ENCODE results near the gene MT1B.

Gene MT1B

GRCh38 chr16:56651586-56651985 is at the start of gene MT1B:
MT1B (plus strand) TSS chr16:56651886; CDS start chr16:56651954, 68 bp downstream.
- TF ChIP-seq CTCF (conservative IDR thresholded peaks at IDR 0.05; ENCODE audit: low read depth, low read length): no peak
- no peak for DNase-seq (ENCODE audit: low read depth)
- no peak within 1 kb of the TSS for H3K4me3 ChIP-seq (ENCODE audit: low read depth, low read length)

DNA sequence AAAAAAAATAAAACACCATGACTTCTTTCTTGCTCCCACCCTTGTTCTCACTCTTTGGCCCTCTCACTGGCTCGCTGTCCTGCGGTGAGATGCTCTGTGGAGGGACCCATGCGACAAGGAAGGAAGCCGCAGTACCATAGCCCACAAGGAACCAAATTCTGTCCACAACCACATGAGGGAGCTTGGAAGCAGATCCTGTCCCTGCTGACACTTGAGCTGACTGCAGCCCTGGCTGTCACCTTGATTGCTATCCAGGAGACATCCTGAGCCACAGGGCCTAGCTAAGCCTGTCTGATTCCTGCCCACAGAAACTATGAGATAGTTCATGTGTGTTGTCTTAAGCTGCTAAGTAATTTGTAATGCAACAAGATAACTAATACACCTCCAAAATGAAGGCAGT is 48.1 kb upstream of the MT1B start:
- no peak overlapping the region for H3K4me3 ChIP-seq (ENCODE audit: low read depth, low read length)
- peak; percentile 63 for TF ChIP-seq CTCF (conservative IDR thresholded peaks at IDR 0.05; ENCODE audit: low read depth, low read length)
- peak; percentile 63 for DNase-seq (ENCODE audit: low read depth)

GRCh38 chr16:56604966-56605365 is 46.7 kb upstream of the MT1B start:
- TF ChIP-seq CTCF (conservative IDR thresholded peaks at IDR 0.05; ENCODE audit: low read depth, low read length): no peak
- no peak for DNase-seq (ENCODE audit: low read depth)
- H3K4me3 ChIP-seq (ENCODE audit: low read depth, low read length): no peak overlapping the region

DNA sequence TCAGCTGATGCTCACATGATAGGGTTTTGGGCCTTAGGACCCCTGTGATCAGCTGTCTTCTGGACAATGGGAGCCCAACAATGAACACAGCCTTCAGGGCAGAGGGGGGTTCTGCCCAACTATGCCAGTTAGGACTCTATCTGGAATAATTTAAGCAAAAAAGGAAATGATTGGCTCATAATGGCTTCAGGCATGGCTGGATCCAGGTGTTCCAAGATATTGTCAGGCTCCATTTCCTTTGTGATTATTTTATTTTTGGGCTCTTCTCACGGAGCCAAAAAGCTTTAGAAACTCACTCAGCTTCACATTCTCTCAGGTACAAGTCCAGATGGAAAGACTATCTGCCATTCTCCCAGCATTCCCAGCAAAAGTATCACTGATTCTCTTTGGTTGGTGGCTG is 46.2 kb upstream of the MT1B start:
- TF ChIP-seq CTCF (conservative IDR thresholded peaks at IDR 0.05; ENCODE audit: low read depth, low read length): no peak
- DNase-seq (ENCODE audit: low read depth): no peak
- no peak overlapping the region for H3K4me3 ChIP-seq (ENCODE audit: low read depth, low read length)

DNA sequence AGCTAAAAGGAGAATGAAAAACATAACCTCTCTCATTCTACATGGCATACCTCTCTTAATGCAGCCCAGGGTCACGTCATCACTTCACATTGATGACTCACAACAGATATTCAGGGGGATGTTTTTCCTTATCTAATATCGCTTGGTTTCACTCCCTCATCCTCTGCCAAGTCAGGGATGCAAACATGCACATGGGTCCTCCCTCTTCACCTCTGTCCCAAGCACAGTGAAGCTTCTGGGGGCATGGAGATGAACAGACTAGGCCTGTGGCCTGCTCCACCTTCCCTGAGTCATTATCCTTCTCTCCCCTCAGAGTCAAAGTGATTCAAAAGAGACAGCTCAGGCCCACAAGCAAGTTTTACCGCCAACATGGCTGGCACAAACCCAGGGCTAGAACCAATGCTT is 45.6 kb upstream of the MT1B start:
- no peak for TF ChIP-seq CTCF (conservative IDR thresholded peaks at IDR 0.05; ENCODE audit: low read depth, low read length)
- no peak overlapping the region for H3K4me3 ChIP-seq (ENCODE audit: low read depth, low read length)
- no peak for DNase-seq (ENCODE audit: low read depth)

- H3K4me3 ChIP-seq (ENCODE audit: low read depth, low read length): peak overlapping the region; percentile 7
- DNase-seq (ENCODE audit: low read depth): peak; percentile 96
Measured at GRCh38 chr16:56606476-56607108, 45.1 kb upstream of the MT1B start.

More at GRCh38 chr16:56606476-56607108, 45.1 kb upstream of the MT1B start:
- TF ChIP-seq CTCF (conservative IDR thresholded peaks at IDR 0.05; ENCODE audit: low read depth, low read length): no peak
